Measurements from ENCODE around the gene CHRNA3.

The CHRNA3 gene

GRCh38 chr15:78620527-78621421 lies at the start of gene CHRNA3:
Gene CHRNA3, minus strand, starts transcription at chr15:78620996. Its CDS starts 202 bp downstream, at chr15:78620794.
- DNase-seq (ENCODE audit: low spot score) = no peak

- no peak for DNase-seq (ENCODE audit: low spot score)
Observed at GRCh38 chr15:78668987-78669386, 48.2 kb upstream of the CHRNA3 start.

GRCh38 chr15:78667578-78668236 lies 46.9 kb upstream of the CHRNA3 start:
- DNase-seq (ENCODE audit: low spot score) = no peak

- no peak for DNase-seq (ENCODE audit: low spot score)
Observed at GRCh38 chr15:78666010-78666409, 45.2 kb upstream of the CHRNA3 start.

- DNase-seq (ENCODE audit: low spot score) = no peak
Observed at GRCh38 chr15:78663703-78664102, 42.9 kb upstream of the CHRNA3 start.

GRCh38 chr15:78662028-78662427 lies 41.2 kb upstream of the CHRNA3 start:
- DNase-seq (ENCODE audit: low spot score) = no peak

GRCh38 chr15:78661001-78661400 lies 40.2 kb upstream of the CHRNA3 start:
- no peak for DNase-seq (ENCODE audit: low spot score)

- DNase-seq (ENCODE audit: low spot score) = no peak
Observed at GRCh38 chr15:78660584-78660983, 39.8 kb upstream of the CHRNA3 start.

GRCh38 chr15:78658823-78659222 lies 38.0 kb upstream of the CHRNA3 start:
- DNase-seq (ENCODE audit: low spot score) = no peak

GRCh38 chr15:78654272-78654671 lies 33.5 kb upstream of the CHRNA3 start:
- no peak for DNase-seq (ENCODE audit: low spot score)

GRCh38 chr15:78651930-78652615 lies 31.3 kb upstream of the CHRNA3 start:
- DNase-seq (ENCODE audit: low spot score) = no peak

GRCh38 chr15:78651007-78651406 lies 30.2 kb upstream of the CHRNA3 start:
- DNase-seq (ENCODE audit: low spot score) = no peak

- no peak for DNase-seq (ENCODE audit: low spot score)
Observed at GRCh38 chr15:78650022-78650421, 29.2 kb upstream of the CHRNA3 start.

- DNase-seq (ENCODE audit: low spot score) = no peak
Observed at GRCh38 chr15:78645009-78645408, 24.2 kb upstream of the CHRNA3 start.

- DNase-seq (ENCODE audit: low spot score) = no peak
Observed at GRCh38 chr15:78642331-78642730, 21.5 kb upstream of the CHRNA3 start.

- DNase-seq (ENCODE audit: low spot score) = no peak
Observed at GRCh38 chr15:78641749-78642275, 21.0 kb upstream of the CHRNA3 start.

- no peak for DNase-seq (ENCODE audit: low spot score)
Observed at GRCh38 chr15:78641102-78641748, 20.4 kb upstream of the CHRNA3 start, which contains the start of gene CHRNB4. Gene CHRNB4, minus strand, starts transcription at chr15:78641210. Its CDS starts 77 bp downstream, at chr15:78641133.

- DNase-seq (ENCODE audit: low spot score) = no peak
Observed at GRCh38 chr15:78640527-78641101, 19.8 kb upstream of the CHRNA3 start.

GRCh38 chr15:78638658-78639314 lies 18.0 kb upstream of the CHRNA3 start:
- peak; percentile 45 for DNase-seq (ENCODE audit: low spot score)

GRCh38 chr15:78637776-78638435 lies 17.1 kb upstream of the CHRNA3 start:
- DNase-seq (ENCODE audit: low spot score) = no peak
